HFFc6 (cell line): ENCODE measurements around the gene CERCAM. TPM values are rescaled to one million over a fixed set of nuclear protein-coding genes. Genes with fewer than 3 reads are reported as not detected.

Source experiments
- DNase-seq: peaks from one replicate; pipeline ENCODE4 v3.0.0-alpha.2; 2018
- H3K27ac Mint-ChIP-seq: 2 replicates; pipeline ENCODE4 v1.8.0; 2020; ENCODE audit warnings: mild to moderate bottlenecking, mixed read lengths
- H3K27me3 Mint-ChIP-seq: 2 replicates; pipeline ENCODE4 v1.8.0; 2021; ENCODE audit warnings: mild to moderate bottlenecking, moderate library complexity, mixed read lengths; ENCODE audit not compliant: insufficient read depth
- H3K36me3 Mint-ChIP-seq: 2 replicates; pipeline ENCODE4 v1.8.0; 2021; ENCODE audit warnings: low read depth, mixed read lengths
- H3K4me1 Mint-ChIP-seq: 2 replicates; pipeline ENCODE4 v1.8.0; 2020; ENCODE audit warnings: low read depth, mixed read lengths
- H3K4me3 Mint-ChIP-seq: 2 replicates; pipeline ENCODE4 v1.8.0; 2020; ENCODE audit warnings: mild to moderate bottlenecking, moderate library complexity, mixed read lengths
- H3K9me3 Mint-ChIP-seq: 2 replicates; pipeline ENCODE4 v1.8.0; 2020; ENCODE audit warnings: mild to moderate bottlenecking, mixed read lengths
- CTCF ChIP-seq: fragments of 200-600 bp; sonication (generic); IDR thresholded peaks from 2 replicates; pipeline ENCODE4 v1.5.0; 2021; ENCODE audit warnings: antibody characterized with exemption, mild to moderate bottlenecking
- total RNA-seq, 6 experiments: library from RNA; stranded (reverse); fragmentation: NEBNext Ultra II Directional; extraction: Animal tissue kit (Norgen Biotek cat#: 25700); gene quantifications; 2 replicates in 1 of 6; 3 replicates in 5 of 6; pipeline ENCODE4 v1.2.3, GENCODE V29; 2021

Gene CERCAM
- total RNA-seq, 6 experiments from 2014 or later = 125 to 172 (median 136) TPM

- DNase-seq = no peak
- Mint-ChIP-seq H3K4me1 (peaks cover 35% of the 10 kb centered on the region), H3K36me3 (peaks cover 9% of the 10 kb centered on the region; the same call in 1 of the 2 replicates), H3K27ac (peak overlapping the region; percentile 72), H3K27me3 (no peaks in the 10 kb centered on the region), H3K9me3 (no peaks in the 10 kb centered on the region), H3K4me3 (no peak overlapping the region)
- no peak for TF ChIP-seq CTCF
Measured at GRCh38 chr9:128375865-128376264, 44.8 kb upstream of the CERCAM start.

- H3K27ac Mint-ChIP-seq = no peak overlapping the region
- H3K4me1 Mint-ChIP-seq = peaks cover 6% of the 10 kb centered on the region; the same call in 1 of the 2 replicates
- no peak for DNase-seq
- no peaks in the 10 kb centered on the region for H3K9me3 Mint-ChIP-seq
- H3K36me3 Mint-ChIP-seq = peaks cover 5% of the 10 kb centered on the region
- no peak for TF ChIP-seq CTCF
- H3K27me3 Mint-ChIP-seq = no peaks in the 10 kb centered on the region; the same call in 1 of the 2 replicates
- H3K4me3 Mint-ChIP-seq = no peak overlapping the region
Measured at GRCh38 chr9:128382261-128382660, 38.4 kb upstream of the CERCAM start.

- DNase-seq = no peak
- no peak for TF ChIP-seq CTCF
- no peak overlapping the region for H3K27ac Mint-ChIP-seq
- H3K27me3 Mint-ChIP-seq = no peaks in the 10 kb centered on the region; the same call in 1 of the 2 replicates
- H3K4me1 Mint-ChIP-seq = peaks cover 6% of the 10 kb centered on the region; the same call in 1 of the 2 replicates
- H3K36me3 Mint-ChIP-seq = peaks cover 5% of the 10 kb centered on the region
- H3K9me3 Mint-ChIP-seq = no peaks in the 10 kb centered on the region
- H3K4me3 Mint-ChIP-seq = no peak overlapping the region
Measured at GRCh38 chr9:128383007-128383753, 37.5 kb upstream of the CERCAM start.

- no peak overlapping the region for H3K27ac Mint-ChIP-seq
- TF ChIP-seq CTCF = no peak
- peaks cover 5% of the 10 kb centered on the region for H3K36me3 Mint-ChIP-seq
- H3K9me3 Mint-ChIP-seq = no peaks in the 10 kb centered on the region
- peaks cover 6% of the 10 kb centered on the region; the same call in 1 of the 2 replicates for H3K4me1 Mint-ChIP-seq
- DNase-seq = no peak
- no peaks in the 10 kb centered on the region; the same call in 1 of the 2 replicates for H3K27me3 Mint-ChIP-seq
- H3K4me3 Mint-ChIP-seq = no peak overlapping the region
Measured at GRCh38 chr9:128383791-128384190, 36.9 kb upstream of the CERCAM start.

- Mint-ChIP-seq H3K36me3 (peaks cover 5% of the 10 kb centered on the region; the same call in 1 of the 2 replicates), H3K27me3 (no peaks in the 10 kb centered on the region; the same call in 1 of the 2 replicates), H3K27ac (no peak overlapping the region), H3K4me3 (no peak overlapping the region), H3K4me1 (peaks cover 6% of the 10 kb centered on the region; the same call in 1 of the 2 replicates), H3K9me3 (no peaks in the 10 kb centered on the region)
- TF ChIP-seq CTCF = no peak
- no peak for DNase-seq
Measured at GRCh38 chr9:128384801-128385495, 35.7 kb upstream of the CERCAM start.
